Esophagus muscularis mucosa (tissue), 4 donors: ENCODE measurements around the gene FETUB. TPM values are rescaled to one million over a fixed set of nuclear protein-coding genes. Genes with fewer than 3 reads are reported as not detected.

Experiments
- DNase-seq: peaks from one replicate; pipeline ENCODE4 v3.0.0-alpha.2; 2017; ENCODE audit errors: extremely low spot score
- H3K27ac ChIP-seq, 4 donors: fragments of 200-600 bp; sonication (generic); replicated peaks in 1 of 4; 1 replicate in 3 of 4; 2 replicates in 1 of 4; pipeline ENCODE4 v1.5.1; 2016 to 2019; ENCODE audit warnings: mild to moderate bottlenecking in 1 of 4
- H3K27me3 ChIP-seq, 4 donors: fragments of 200-600 bp; sonication (generic); one replicate each; pipeline versions ENCODE4 v1.5.1 to v1.6.0; 2016 to 2019
- H3K36me3 ChIP-seq, 4 donors: fragments of 200-600 bp; sonication (generic); one replicate each; pipeline ENCODE4 v1.5.1; 2016 to 2019
- H3K4me1 ChIP-seq, 4 donors: fragments of 200-600 bp; sonication (generic); one replicate each; pipeline ENCODE4 v1.5.1; 2016 to 2019
- H3K4me3 ChIP-seq, 4 donors: fragments of 200-600 bp; sonication (generic); 1 replicate in 2 of 4; 2 replicates in 2 of 4; pipeline ENCODE4 v1.5.1; 2016 to 2019; ENCODE audit warnings: mild to moderate bottlenecking in 4 of 4, moderate library complexity in 1 of 4
- H3K9me3 ChIP-seq, 4 donors: fragments of 200-600 bp; sonication (generic); 1 replicate in 3 of 4; 2 replicates in 1 of 4; pipeline ENCODE4 v1.5.1; 2016 to 2019
- EP300 ChIP-seq: sonication (generic); formaldehyde crosslinking; IDR thresholded peaks from one replicate; pipeline ENCODE4 v1.6.1; 2017; ENCODE audit warnings: antibody characterized with exemption
- POLR2A ChIP-seq: fragments of 450-650 bp; IDR thresholded peaks from one replicate; pipeline ENCODE4 v1.6.1; 2017; ENCODE audit warnings: antibody characterized with exemption, moderate library complexity, mild to moderate bottlenecking, low read depth
- POLR2AphosphoS5 ChIP-seq, 2 donors: sonication (generic); formaldehyde crosslinking; IDR thresholded peaks; one replicate each; pipeline ENCODE4 v1.6.1; 2017; ENCODE audit warnings: antibody characterized with exemption in 2 of 2
- WGBS: methylation state at CpG from one replicate; pipeline ENCODE4 v1.1.5; 2018; 5-methylcytosine and 5-hydroxymethylcytosine counted together
- intact Hi-C: fragments of 100-400 bp; cut with DNase I; formaldehyde crosslinking; loops from one replicate; pipeline ENCODE4 v1.15.1; 2023
- total RNA-seq, 4 donors: library from RNA; depleted of rRNA; stranded (reverse); fragments of >200 nt; gene quantifications; one replicate each; pipeline versions ENCODE4 v1.1.0 to v1.2.1, GENCODE V29; 2016
- TF ChIP-seq, protein P1 (sequence below), 3 experiments: fragments of 200-600 bp in 2 of 3; fragments of 450-650 bp in 1 of 3; sonication (generic) in 2 of 3; IDR thresholded peaks; one replicate each; pipeline ENCODE4 v1.5.1; 2017 to 2019; ENCODE audit warnings: antibody characterized with exemption in 3 of 3, mild to moderate bottlenecking in 2 of 3, moderate library complexity in 1 of 3

FETUB gene
- total RNA-seq, 4 donors from 2014 or later = not detected

DNA sequence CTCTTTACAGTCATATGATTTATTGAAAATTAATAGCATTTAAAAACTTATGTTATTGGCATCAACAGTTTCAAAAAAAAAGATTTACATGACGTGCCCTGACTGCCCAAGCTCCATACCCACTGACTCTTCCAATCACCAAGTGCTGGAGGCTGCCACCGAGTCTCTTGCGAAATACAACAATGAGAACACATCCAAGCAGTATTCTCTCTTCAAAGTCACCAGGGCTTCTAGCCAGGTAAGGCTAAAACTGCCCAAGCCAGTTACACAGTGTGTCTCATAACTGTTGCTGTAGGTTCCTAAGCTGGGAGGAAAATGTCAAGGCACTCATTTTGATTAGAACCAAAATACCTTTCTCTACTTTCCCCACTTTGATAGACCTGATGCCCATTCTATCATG, 4.5 kb downstream of the FETUB start:
- peaks cover 0 to 20% (median 0%) of the 10 kb centered on the region in 4 donors for H3K27me3 ChIP-seq
- H3K27ac ChIP-seq = no peak overlapping the region
- H3K4me1 ChIP-seq = peaks cover 0 to 6% (median 2%) of the 10 kb centered on the region in 4 donors
- H3K9me3 ChIP-seq = no peaks in the 10 kb centered on the region
- TF ChIP-seq POLR2AphosphoS5 (IDR thresholded peaks at IDR 0.05) = no peak
- TF ChIP-seq POLR2A = no peak
- no peak for TF ChIP-seq EP300
- TF ChIP-seq, protein P1, sequence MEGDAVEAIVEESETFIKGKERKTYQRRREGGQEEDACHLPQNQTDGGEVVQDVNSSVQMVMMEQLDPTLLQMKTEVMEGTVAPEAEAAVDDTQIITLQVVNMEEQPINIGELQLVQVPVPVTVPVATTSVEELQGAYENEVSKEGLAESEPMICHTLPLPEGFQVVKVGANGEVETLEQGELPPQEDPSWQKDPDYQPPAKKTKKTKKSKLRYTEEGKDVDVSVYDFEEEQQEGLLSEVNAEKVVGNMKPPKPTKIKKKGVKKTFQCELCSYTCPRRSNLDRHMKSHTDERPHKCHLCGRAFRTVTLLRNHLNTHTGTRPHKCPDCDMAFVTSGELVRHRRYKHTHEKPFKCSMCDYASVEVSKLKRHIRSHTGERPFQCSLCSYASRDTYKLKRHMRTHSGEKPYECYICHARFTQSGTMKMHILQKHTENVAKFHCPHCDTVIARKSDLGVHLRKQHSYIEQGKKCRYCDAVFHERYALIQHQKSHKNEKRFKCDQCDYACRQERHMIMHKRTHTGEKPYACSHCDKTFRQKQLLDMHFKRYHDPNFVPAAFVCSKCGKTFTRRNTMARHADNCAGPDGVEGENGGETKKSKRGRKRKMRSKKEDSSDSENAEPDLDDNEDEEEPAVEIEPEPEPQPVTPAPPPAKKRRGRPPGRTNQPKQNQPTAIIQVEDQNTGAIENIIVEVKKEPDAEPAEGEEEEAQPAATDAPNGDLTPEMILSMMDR (IDR thresholded peaks at IDR 0.05) = no peak
- 92% methylated on average over 3 of the region's 3 CpGs for WGBS
- DNase-seq = no peak
- H3K4me3 ChIP-seq = no peak overlapping the region
- intact Hi-C loops = no loop called here
- H3K36me3 ChIP-seq = no peaks in the 10 kb centered on the region

DNA sequence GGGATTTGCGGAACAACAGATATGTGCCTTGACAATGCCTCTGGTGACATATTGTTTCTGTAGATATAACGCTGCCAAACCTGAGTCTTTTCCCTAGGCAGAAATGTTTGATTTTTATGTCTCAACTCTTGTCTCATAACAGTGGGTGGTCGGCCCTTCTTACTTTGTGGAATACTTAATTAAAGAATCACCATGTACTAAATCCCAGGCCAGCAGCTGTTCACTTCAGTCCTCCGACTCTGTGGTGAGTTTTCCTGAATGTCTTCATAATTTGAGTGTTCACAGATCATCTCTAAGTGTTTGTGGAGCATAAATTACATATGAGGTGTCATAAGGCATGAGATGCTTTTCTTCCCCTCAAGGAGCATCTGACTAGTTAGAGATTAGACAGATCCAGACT, 5.9 kb downstream of the FETUB start:
- no peak for DNase-seq
- Histone ChIP-seq H3K4me1 (no peaks in the 10 kb centered on the region), H3K27ac (no peak overlapping the region), H3K9me3 (no peaks in the 10 kb centered on the region), H3K36me3 (no peaks in the 10 kb centered on the region), H3K4me3 (no peak overlapping the region), H3K27me3 (peaks cover 0 to 12% (median 0%) of the 10 kb centered on the region in 4 donors)
- no peak for TF ChIP-seq POLR2A
- TF ChIP-seq, protein P1 (IDR thresholded peaks at IDR 0.05) = no peak
- TF ChIP-seq POLR2AphosphoS5 (IDR thresholded peaks at IDR 0.05) = no peak
- intact Hi-C loops = no loop called here
- 71% methylated on average over 4 of the region's 4 CpGs for WGBS

DNA sequence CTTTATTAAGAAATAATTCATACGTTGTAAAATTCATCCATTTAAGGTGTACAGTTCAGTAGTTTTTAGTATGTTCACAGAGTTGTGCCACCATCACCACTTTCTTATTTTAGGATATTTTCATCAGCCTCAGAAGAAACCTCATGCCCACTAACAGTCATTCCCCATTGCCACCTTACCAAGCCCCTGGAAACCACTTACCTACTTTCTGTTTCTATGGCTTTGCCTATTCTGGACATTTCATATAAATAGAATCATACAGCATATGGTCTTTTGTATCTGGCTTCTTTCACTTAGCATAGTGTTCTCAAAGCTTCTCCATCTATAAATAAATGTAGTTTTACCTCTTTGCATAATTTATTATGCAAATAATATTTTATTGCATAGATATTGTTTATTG, 6.6 kb downstream of the FETUB start:
- DNase-seq = no peak
- H3K27ac ChIP-seq = no peak overlapping the region
- no peak overlapping the region for H3K4me3 ChIP-seq
- WGBS = 81% methylated on average over 1 of the region's 1 CpG
- intact Hi-C loops = no loop called here
- H3K9me3 ChIP-seq = no peaks in the 10 kb centered on the region
- H3K36me3 ChIP-seq = no peaks in the 10 kb centered on the region
- H3K4me1 ChIP-seq = no peaks in the 10 kb centered on the region
- peaks cover 0 to 10% (median 0%) of the 10 kb centered on the region in 4 donors for H3K27me3 ChIP-seq
- TF ChIP-seq EP300 (no peak), POLR2A (no peak), POLR2AphosphoS5 (IDR thresholded peaks at IDR 0.05) (no peak)
- TF ChIP-seq, protein P1 (IDR thresholded peaks at IDR 0.05) = no peak

DNA sequence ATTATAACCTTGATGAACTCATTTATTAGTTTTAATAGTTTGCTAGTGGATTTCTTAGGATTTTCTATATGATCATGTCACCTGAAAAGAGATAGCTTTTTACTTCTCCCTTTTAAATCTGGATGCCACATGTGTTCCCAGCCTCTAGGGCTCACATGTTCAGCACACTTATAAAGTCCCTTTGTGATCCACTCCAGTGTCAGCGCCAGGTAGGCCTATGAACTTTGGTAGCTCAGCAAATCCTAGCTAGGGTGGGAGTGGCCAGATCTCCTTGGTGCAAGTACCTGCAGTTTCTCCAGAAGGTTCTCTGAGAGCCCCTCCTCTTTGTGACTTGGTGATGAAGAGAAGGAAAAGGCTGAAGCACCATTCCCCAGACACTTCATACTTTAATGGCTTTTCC, 8.7 kb downstream of the FETUB start:
- Histone ChIP-seq H3K4me3 (no peak overlapping the region), H3K27ac (no peak overlapping the region), H3K36me3 (no peaks in the 10 kb centered on the region), H3K9me3 (no peaks in the 10 kb centered on the region), H3K4me1 (no peaks in the 10 kb centered on the region), H3K27me3 (peaks cover 0 to 2% (median 0%) of the 10 kb centered on the region in 4 donors)
- WGBS = 80% methylated on average over 1 of the region's 1 CpG
- intact Hi-C loops = no loop called here
- TF ChIP-seq EP300 = no peak
- DNase-seq = no peak

DNA sequence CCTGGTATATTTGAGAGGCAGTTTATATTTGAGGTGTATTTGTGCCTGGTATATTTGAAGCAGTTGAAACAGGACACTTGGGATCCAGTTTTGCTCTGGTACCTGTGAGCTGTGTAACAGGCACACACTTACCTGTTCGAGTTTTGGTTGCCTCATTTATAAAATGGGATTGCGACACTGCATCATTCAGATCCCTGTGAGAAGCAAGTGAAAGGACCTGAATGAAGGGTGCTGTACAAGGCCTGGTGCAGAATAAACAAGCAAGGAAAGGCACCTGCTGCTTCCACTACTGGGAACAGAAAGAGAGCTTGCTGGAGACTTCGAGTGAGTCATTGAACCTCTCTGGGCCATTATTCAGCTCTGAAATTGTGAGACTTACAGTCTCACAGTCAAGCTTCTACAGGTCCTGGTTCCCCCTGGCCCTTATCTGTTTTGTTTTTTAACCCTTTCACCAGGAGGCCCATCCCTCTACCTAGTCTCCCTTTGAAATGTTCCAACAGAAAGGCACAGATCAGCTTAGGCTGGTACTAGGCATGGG, 11.5 kb downstream of the FETUB start:
- intact Hi-C loops = no loop called here
- TF ChIP-seq, protein P1 (IDR thresholded peaks at IDR 0.05) = no peak
- TF ChIP-seq POLR2AphosphoS5 (IDR thresholded peaks at IDR 0.05) = no peak
- TF ChIP-seq POLR2A = no peak
- TF ChIP-seq EP300 = no peak
- no peak for DNase-seq

More for the DNA sequence above, 11.5 kb downstream of the FETUB start:
- H3K4me1 ChIP-seq = no peaks in the 10 kb centered on the region
- H3K36me3 ChIP-seq = no peaks in the 10 kb centered on the region
- no peak overlapping the region for H3K4me3 ChIP-seq
- H3K9me3 ChIP-seq = no peaks in the 10 kb centered on the region
- 91% methylated on average over 3 of the region's 3 CpGs for WGBS
- H3K27ac ChIP-seq = no peak overlapping the region
- H3K27me3 ChIP-seq = peaks cover 0 to 6% (median 0%) of the 10 kb centered on the region in 4 donors
